ENCODE results near the gene UBE2QL1. TPM values are rescaled to one million over a fixed set of nuclear protein-coding genes. Genes with fewer than 3 reads are reported as not detected.

The UBE2QL1 gene
- total and polyA plus RNA-seq, 2 of the 8 experiments (the other 6 are each of a cell fraction or from before 2014, with no cell fraction given) = 0.43 to 0.65 TPM

GRCh38 chr5:6464441-6464840 is 15.8 kb downstream of the UBE2QL1 start (continued):
- TF ChIP-seq, protein P1, sequence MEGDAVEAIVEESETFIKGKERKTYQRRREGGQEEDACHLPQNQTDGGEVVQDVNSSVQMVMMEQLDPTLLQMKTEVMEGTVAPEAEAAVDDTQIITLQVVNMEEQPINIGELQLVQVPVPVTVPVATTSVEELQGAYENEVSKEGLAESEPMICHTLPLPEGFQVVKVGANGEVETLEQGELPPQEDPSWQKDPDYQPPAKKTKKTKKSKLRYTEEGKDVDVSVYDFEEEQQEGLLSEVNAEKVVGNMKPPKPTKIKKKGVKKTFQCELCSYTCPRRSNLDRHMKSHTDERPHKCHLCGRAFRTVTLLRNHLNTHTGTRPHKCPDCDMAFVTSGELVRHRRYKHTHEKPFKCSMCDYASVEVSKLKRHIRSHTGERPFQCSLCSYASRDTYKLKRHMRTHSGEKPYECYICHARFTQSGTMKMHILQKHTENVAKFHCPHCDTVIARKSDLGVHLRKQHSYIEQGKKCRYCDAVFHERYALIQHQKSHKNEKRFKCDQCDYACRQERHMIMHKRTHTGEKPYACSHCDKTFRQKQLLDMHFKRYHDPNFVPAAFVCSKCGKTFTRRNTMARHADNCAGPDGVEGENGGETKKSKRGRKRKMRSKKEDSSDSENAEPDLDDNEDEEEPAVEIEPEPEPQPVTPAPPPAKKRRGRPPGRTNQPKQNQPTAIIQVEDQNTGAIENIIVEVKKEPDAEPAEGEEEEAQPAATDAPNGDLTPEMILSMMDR (IDR thresholded peaks at IDR 0.05; ENCODE audit: control extremely low read depth in 1 of 3, insufficient read depth in 1 of 3, low read depth in 1 of 3, low read length in 3 of 3) = no peak

All from H1 (cell line).